Osteoblast (primary cell): ENCODE measurements around the gene HK2. TPM values are rescaled to one million over a fixed set of nuclear protein-coding genes. Genes with fewer than 3 reads are reported as not detected.

ENCODE experiments used
- DNase-seq: peaks from one replicate; pipeline ENCODE4 v3.0.0; 2011; ENCODE audit warnings: low spot score, mixed read lengths; ENCODE audit not compliant: insufficient read length; ENCODE audit errors: missing footprints
- H2AFZ ChIP-seq: 2 replicates; pipeline ENCODE4 v1.6.0; 2011; ENCODE audit warnings: mild to moderate bottlenecking, low read length
- H3K27ac ChIP-seq: 2 replicates; pipeline ENCODE4 v1.5.1; 2011; ENCODE audit warnings: mild to moderate bottlenecking, low read depth, low read length, moderate library complexity
- H3K27me3 ChIP-seq: 2 replicates; pipeline ENCODE4 v1.6.0; 2012; ENCODE audit warnings: mild to moderate bottlenecking, control low read depth, inconsistent platforms, low read length, moderate library complexity; ENCODE audit not compliant: insufficient read depth
- H3K36me3 ChIP-seq: 2 replicates; pipeline ENCODE4 v1.5.1; 2011; ENCODE audit warnings: mild to moderate bottlenecking, low read length, control low read depth, moderate library complexity; ENCODE audit not compliant: insufficient read depth
- H3K4me1 ChIP-seq: 2 replicates; pipeline ENCODE4 v1.5.1; 2011; ENCODE audit warnings: mild to moderate bottlenecking, low read length, control low read depth, moderate library complexity; ENCODE audit not compliant: insufficient read depth
- H3K4me2 ChIP-seq: 2 replicates; pipeline ENCODE4 v1.6.0; 2011; ENCODE audit warnings: mild to moderate bottlenecking, low read length; ENCODE audit not compliant: insufficient read depth
- H3K4me3 ChIP-seq: fragments of 200-600 bp; sonication (generic); 3 replicates; pipeline ENCODE4 v1.5.1; 2012; ENCODE audit warnings: mild to moderate bottlenecking, low read length, inconsistent platforms; ENCODE audit not compliant: insufficient read depth
- H3K79me2 ChIP-seq: 2 replicates; pipeline ENCODE4 v1.6.0; 2012; ENCODE audit warnings: mild to moderate bottlenecking, low read length, control low read depth, inconsistent platforms; ENCODE audit not compliant: insufficient read depth
- H3K9me3 ChIP-seq: 2 replicates; pipeline ENCODE4 v1.5.1; 2011; ENCODE audit warnings: low read depth, low read length, control low read depth
- H4K20me1 ChIP-seq: 2 replicates; pipeline ENCODE4 v1.6.0; 2012; ENCODE audit warnings: mild to moderate bottlenecking, low read length, control low read depth; ENCODE audit not compliant: insufficient read depth
- total RNA-seq: library from RNA; depleted of rRNA; stranded (reverse); fragments of >200 nt; gene quantifications from 2 replicates; pipeline ENCODE4 v1.2.3, GENCODE V29; 2012
- TF ChIP-seq, protein P1 (sequence below): IDR thresholded peaks from 2 replicates; pipeline ENCODE4 v1.5.1; 2011; ENCODE audit warnings: mild to moderate bottlenecking, low read depth, low read length, moderate library complexity; ENCODE audit errors: extremely low read depth

HK2 gene
- total RNA-seq, 1 donor: 76.4 TPM

DNA sequence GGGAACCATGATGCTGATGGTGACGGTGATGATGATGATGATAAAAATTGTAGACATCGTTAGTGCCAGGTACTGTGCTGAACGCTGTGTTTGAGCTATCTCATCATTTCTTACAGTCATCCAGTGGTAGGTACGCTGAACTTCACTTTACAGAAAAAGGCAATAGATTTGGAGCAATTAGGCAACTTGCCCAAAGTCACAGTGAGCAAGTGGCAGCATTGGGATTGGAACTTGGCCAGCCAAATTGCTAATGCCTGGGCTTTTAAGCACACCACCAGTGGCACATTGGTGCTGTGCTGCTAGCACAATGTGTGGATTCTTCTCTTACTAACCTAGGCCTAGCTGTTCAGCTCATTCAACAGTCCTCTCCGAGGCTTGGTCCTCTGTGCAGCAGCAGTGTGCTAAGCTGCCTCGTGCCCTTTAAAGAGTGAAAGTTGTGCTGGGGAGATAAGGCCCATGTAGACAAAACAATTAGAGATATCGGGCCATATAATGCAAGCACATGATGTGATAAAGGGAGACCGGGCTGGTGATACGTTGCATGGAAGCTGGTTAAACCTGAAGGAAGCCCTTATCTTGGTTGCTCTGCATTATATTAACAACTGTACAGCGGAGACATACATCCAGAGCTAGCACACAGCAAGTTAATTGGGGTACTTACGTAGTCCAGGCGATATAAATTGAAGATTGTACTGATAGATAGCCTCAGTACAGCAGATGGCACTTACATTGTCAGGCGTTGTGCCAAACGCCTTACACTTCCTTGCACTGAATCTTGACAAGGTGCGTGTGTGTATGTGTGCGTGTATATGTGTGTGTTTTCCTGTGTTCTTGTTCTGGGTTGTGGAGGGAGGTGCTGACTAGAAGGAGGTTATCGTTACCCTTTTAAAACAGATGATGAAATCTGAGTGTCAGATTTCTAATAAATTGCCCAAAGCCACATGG lies 28.4 kb downstream of the HK2 start:
- H3K79me2 ChIP-seq: peaks cover 44% of the 10 kb centered on the region
- H3K4me1 ChIP-seq: peaks cover 17% of the 10 kb centered on the region
- no peak overlapping the region for H3K27ac ChIP-seq
- peaks cover 8% of the 10 kb centered on the region for H3K36me3 ChIP-seq
- no peaks in the 10 kb centered on the region for H4K20me1 ChIP-seq
- no peak overlapping the region for H3K4me3 ChIP-seq
- H2AFZ ChIP-seq: no peak overlapping the region
- TF ChIP-seq, protein P1, sequence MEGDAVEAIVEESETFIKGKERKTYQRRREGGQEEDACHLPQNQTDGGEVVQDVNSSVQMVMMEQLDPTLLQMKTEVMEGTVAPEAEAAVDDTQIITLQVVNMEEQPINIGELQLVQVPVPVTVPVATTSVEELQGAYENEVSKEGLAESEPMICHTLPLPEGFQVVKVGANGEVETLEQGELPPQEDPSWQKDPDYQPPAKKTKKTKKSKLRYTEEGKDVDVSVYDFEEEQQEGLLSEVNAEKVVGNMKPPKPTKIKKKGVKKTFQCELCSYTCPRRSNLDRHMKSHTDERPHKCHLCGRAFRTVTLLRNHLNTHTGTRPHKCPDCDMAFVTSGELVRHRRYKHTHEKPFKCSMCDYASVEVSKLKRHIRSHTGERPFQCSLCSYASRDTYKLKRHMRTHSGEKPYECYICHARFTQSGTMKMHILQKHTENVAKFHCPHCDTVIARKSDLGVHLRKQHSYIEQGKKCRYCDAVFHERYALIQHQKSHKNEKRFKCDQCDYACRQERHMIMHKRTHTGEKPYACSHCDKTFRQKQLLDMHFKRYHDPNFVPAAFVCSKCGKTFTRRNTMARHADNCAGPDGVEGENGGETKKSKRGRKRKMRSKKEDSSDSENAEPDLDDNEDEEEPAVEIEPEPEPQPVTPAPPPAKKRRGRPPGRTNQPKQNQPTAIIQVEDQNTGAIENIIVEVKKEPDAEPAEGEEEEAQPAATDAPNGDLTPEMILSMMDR: no peak
- H3K27me3 ChIP-seq: no peaks in the 10 kb centered on the region
- no peak for DNase-seq
- no peak overlapping the region for H3K4me2 ChIP-seq
- no peaks in the 10 kb centered on the region for H3K9me3 ChIP-seq

GRCh38 chr2:74863802-74864248 lies 29.9 kb downstream of the HK2 start:
- no peak for DNase-seq
- Histone ChIP-seq H3K27me3 (no peaks in the 10 kb centered on the region), H2AFZ (no peak overlapping the region), H3K36me3 (peaks cover 21% of the 10 kb centered on the region), H3K79me2 (peaks cover 42% of the 10 kb centered on the region), H4K20me1 (no peaks in the 10 kb centered on the region), H3K27ac (no peak overlapping the region), H3K4me3 (no peak overlapping the region), H3K4me1 (peaks cover 30% of the 10 kb centered on the region), H3K4me2 (no peak overlapping the region), H3K9me3 (no peaks in the 10 kb centered on the region)
- TF ChIP-seq, protein P1: no peak

- peak; percentile 91 for DNase-seq
- no peaks in the 10 kb centered on the region for H3K9me3 ChIP-seq
Measured at GRCh38 chr2:74864728-74865722, 31.1 kb downstream of the HK2 start.

More at GRCh38 chr2:74864728-74865722, 31.1 kb downstream of the HK2 start:
- peak overlapping the region; percentile 91 for H3K27ac ChIP-seq
- peak overlapping the region; percentile 53 for H2AFZ ChIP-seq
- H3K36me3 ChIP-seq: peaks cover 26% of the 10 kb centered on the region
- no peaks in the 10 kb centered on the region for H4K20me1 ChIP-seq
- peaks cover 30% of the 10 kb centered on the region for H3K4me1 ChIP-seq
- H3K4me2 ChIP-seq: peak overlapping the region; percentile 50
- TF ChIP-seq, protein P1: peak; percentile 46
- no peaks in the 10 kb centered on the region for H3K27me3 ChIP-seq
- H3K79me2 ChIP-seq: peaks cover 47% of the 10 kb centered on the region
- no peak overlapping the region for H3K4me3 ChIP-seq
